Measurements from ENCODE around the gene GHRL.
A peak's percentile ranks its signal among the peaks of the same experiment; 100 is the strongest.

GHRL gene

GRCh38 chr3:10292505-10293419, at the start of gene GHRL:
Gene GHRL, minus strand, starts transcription at chr3:10292947. Its CDS starts 2,767 bp downstream, at chr3:10290180.
- DNase-seq: no peak

- no peak for DNase-seq
These were observed 49.2 kb upstream of the GHRL start for GRCh38 chr3:10341901-10342398.

- DNase-seq: no peak
These were observed 47.7 kb upstream of the GHRL start for GRCh38 chr3:10340476-10340875.

GRCh38 chr3:10340046-10340445, 47.3 kb upstream of the GHRL start:
- DNase-seq: no peak

- DNase-seq: no peak
These were observed 46.7 kb upstream of the GHRL start for GRCh38 chr3:10339376-10339955.

- no peak for DNase-seq
These were observed 46.0 kb upstream of the GHRL start for GRCh38 chr3:10338591-10339353.

- no peak for DNase-seq
These were observed 45.4 kb upstream of the GHRL start for GRCh38 chr3:10338164-10338470.

- DNase-seq: no peak
These were observed 44.8 kb upstream of the GHRL start for GRCh38 chr3:10337323-10338163.

GRCh38 chr3:10336761-10337160, 44.0 kb upstream of the GHRL start:
- no peak for DNase-seq

GRCh38 chr3:10335871-10336622, 43.3 kb upstream of the GHRL start:
- DNase-seq: no peak

- no peak for DNase-seq
These were observed 42.5 kb upstream of the GHRL start for GRCh38 chr3:10335190-10335738.

- DNase-seq: peak; percentile 42
These were observed 41.7 kb upstream of the GHRL start for GRCh38 chr3:10334459-10334858.

GRCh38 chr3:10334042-10334441, 41.3 kb upstream of the GHRL start:
- no peak for DNase-seq

- DNase-seq: no peak
These were observed 40.6 kb upstream of the GHRL start for GRCh38 chr3:10333349-10333650.

- DNase-seq: no peak
These were observed 40.0 kb upstream of the GHRL start for GRCh38 chr3:10332481-10333348.

GRCh38 chr3:10331320-10331719, 38.6 kb upstream of the GHRL start:
- DNase-seq: no peak

GRCh38 chr3:10330319-10330718, 37.6 kb upstream of the GHRL start:
- no peak for DNase-seq

GRCh38 chr3:10329495-10330015, 36.8 kb upstream of the GHRL start:
- DNase-seq: no peak

GRCh38 chr3:10328460-10329071, 35.8 kb upstream of the GHRL start:
- DNase-seq: no peak

- no peak for DNase-seq
These were observed 34.8 kb upstream of the GHRL start for GRCh38 chr3:10327592-10327991.
